Caco-2 (cell line): ENCODE data around the gene PA2G4. TPM values are rescaled to one million over a fixed set of nuclear protein-coding genes. Genes with fewer than 3 reads are reported as not detected.
A peak's percentile ranks its signal among the peaks of the same experiment; 100 is the strongest.

ENCODE experiments used
- BruUV-seq: library from RNA; stranded (reverse); fragments of 400-500 nt; replicated peaks from 2 replicates; lab custom pipeline; 2021; lab: Mats Ljungman, UMichigan
- CTCF ChIA-PET: fragments of 300-600 bp; sonication (Branson Sonifier 250); formaldehyde crosslinking; loops from one replicate; lab custom pipeline; 2022; ENCODE audit warnings: antibody characterized with exemption; lab: Charles Lee
- POLR2A ChIA-PET: fragments of 300-600 bp; sonication (Branson Sonifier 250); formaldehyde crosslinking; loops from one replicate; lab custom pipeline; 2022; ENCODE audit warnings: antibody characterized with exemption; lab: Charles Lee
- DNase-seq, 2 experiments: peaks; one replicate each; pipeline versions ENCODE4 v3.0.0 to v3.0.0-alpha.2; 2020 to 2022
- H3K27me3 ChIP-seq: replicated peaks from 2 replicates; pipeline ENCODE4 v1.6.0; 2011; ENCODE audit warnings: low read length; ENCODE audit not compliant: control insufficient read depth, insufficient read depth
- H3K36me3 ChIP-seq: 2 replicates; pipeline ENCODE4 v1.5.1; 2011; ENCODE audit warnings: low read length; ENCODE audit not compliant: control insufficient read depth, insufficient read depth
- H3K4me1 ChIP-seq: fragments of 250-450 bp; sonication (Bioruptor Pico); 2 replicates; pipeline ENCODE4 v1.5.1; 2020; ENCODE audit warnings: mild to moderate bottlenecking
- H3K4me3 ChIP-seq: 2 replicates; pipeline ENCODE4 v1.5.1; 2011; ENCODE audit warnings: low read depth, mild to moderate bottlenecking, control low read depth, low read length
- H3K9me3 ChIP-seq: fragments of 250-450 bp; sonication (Bioruptor Pico); 2 replicates; pipeline ENCODE4 v1.5.1; 2020; ENCODE audit warnings: mild to moderate bottlenecking, moderate library complexity
- H3K27ac Mint-ChIP-seq: one replicate; pipeline ENCODE4 v1.8.0; 2022; ENCODE audit warnings: mixed read lengths; ENCODE audit not compliant: unreplicated experiment
- H3K27me3 Mint-ChIP-seq: one replicate; pipeline ENCODE4 v1.8.0; 2022; ENCODE audit warnings: mixed read lengths; ENCODE audit not compliant: insufficient read depth, unreplicated experiment
- H3K36me3 Mint-ChIP-seq: one replicate; pipeline ENCODE4 v1.8.0; 2022; ENCODE audit warnings: mild to moderate bottlenecking, mixed read lengths; ENCODE audit not compliant: insufficient read depth, unreplicated experiment
- H3K4me1 Mint-ChIP-seq: one replicate; pipeline ENCODE4 v1.8.0; 2022; ENCODE audit warnings: low read depth, mixed read lengths; ENCODE audit not compliant: unreplicated experiment
- H3K4me3 Mint-ChIP-seq: one replicate; pipeline ENCODE4 v1.8.0; 2022; ENCODE audit warnings: mild to moderate bottlenecking, moderate library complexity, mixed read lengths; ENCODE audit not compliant: unreplicated experiment
- H3K9me3 Mint-ChIP-seq: one replicate; pipeline ENCODE4 v1.8.0; 2022; ENCODE audit warnings: mixed read lengths; ENCODE audit not compliant: unreplicated experiment
- intact Hi-C: fragments of 100-400 bp; cut with micrococcal nuclease; formaldehyde crosslinking; loops from one replicate; pipeline ENCODE4 v1.10.0; 2022; ENCODE audit not compliant: unreplicated experiment
- total RNA-seq: library from RNA; stranded (reverse); gene quantifications from 2 replicates; pipeline ENCODE4 v1.2.3, GENCODE V29; 2022
- TF ChIP-seq, protein P1 (sequence below), 2 experiments: fragments of 200-600 bp in 1 of 2; IDR thresholded peaks; 1 replicate in 1 of 2; 2 replicates in 1 of 2; pipeline versions ENCODE4 v1.5.1 to v1.8.0; 2011 to 2022; ENCODE audit warnings: antibody characterized with exemption in 1 of 2, control low read depth in 1 of 2, inconsistent platforms in 1 of 2, low read depth in 1 of 2, low read length in 1 of 2, mild to moderate bottlenecking in 1 of 2, moderate library complexity in 1 of 2; ENCODE audit not compliant: insufficient read depth in 1 of 2, severe bottlenecking in 1 of 2, unreplicated experiment in 1 of 2

Gene PA2G4
- total RNA-seq, 1 experiment from 2014 or later, result 178 TPM

DNA sequence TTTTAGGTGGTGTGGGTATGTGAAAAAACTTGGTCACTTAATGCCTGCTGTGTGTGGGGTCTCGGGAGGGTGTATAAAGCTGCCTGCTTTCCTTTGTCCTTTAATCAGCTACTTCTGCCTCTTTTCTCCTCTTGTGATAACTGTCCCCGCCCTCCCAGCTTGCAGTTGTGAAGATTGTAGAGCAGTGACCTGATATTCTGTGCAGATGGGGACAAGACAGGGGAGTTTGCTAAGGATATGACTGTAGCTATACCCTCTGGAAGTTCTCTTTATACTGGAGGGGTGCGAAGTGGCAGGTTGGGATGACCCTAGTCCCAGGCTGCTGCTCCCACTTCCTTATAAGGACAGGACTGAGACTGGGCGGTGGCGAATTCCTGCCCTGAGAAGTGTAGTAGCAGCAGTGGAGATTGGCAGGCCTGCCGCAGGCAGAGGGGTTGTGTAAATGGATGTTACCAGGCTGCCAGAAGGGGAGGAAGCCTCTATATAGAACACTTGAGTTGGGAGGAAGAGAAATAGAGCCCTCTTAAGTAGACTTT, 54.6 kb downstream of the PA2G4 start:
- Mint-ChIP-seq H3K36me3 (peaks cover 78% of the 10 kb centered on the region), H3K4me1 (peaks cover 33% of the 10 kb centered on the region), H3K27ac (peak overlapping the region; percentile 88), H3K27me3 (no peaks in the 10 kb centered on the region), H3K4me3 (peak overlapping the region; percentile 79), H3K9me3 (no peaks in the 10 kb centered on the region)
- Histone ChIP-seq H3K27me3 (no peaks in the 10 kb centered on the region), H3K36me3 (no peaks in the 10 kb centered on the region; the same call in none of the 2 replicates), H3K9me3 (no peaks in the 10 kb centered on the region), H3K4me1 (peaks cover 14% of the 10 kb centered on the region), H3K4me3 (peak overlapping the region; percentile 59)
- intact Hi-C loops, result loop anchor here (1.0 kb wide), 1 partner anchor 30 kb away; the partner anchor contains the start of gene SMARCC2
- TF ChIP-seq, protein P1, sequence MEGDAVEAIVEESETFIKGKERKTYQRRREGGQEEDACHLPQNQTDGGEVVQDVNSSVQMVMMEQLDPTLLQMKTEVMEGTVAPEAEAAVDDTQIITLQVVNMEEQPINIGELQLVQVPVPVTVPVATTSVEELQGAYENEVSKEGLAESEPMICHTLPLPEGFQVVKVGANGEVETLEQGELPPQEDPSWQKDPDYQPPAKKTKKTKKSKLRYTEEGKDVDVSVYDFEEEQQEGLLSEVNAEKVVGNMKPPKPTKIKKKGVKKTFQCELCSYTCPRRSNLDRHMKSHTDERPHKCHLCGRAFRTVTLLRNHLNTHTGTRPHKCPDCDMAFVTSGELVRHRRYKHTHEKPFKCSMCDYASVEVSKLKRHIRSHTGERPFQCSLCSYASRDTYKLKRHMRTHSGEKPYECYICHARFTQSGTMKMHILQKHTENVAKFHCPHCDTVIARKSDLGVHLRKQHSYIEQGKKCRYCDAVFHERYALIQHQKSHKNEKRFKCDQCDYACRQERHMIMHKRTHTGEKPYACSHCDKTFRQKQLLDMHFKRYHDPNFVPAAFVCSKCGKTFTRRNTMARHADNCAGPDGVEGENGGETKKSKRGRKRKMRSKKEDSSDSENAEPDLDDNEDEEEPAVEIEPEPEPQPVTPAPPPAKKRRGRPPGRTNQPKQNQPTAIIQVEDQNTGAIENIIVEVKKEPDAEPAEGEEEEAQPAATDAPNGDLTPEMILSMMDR (IDR thresholded peaks at IDR 0.05; ENCODE audit: insufficient read depth in 1 of 2, low read depth in 1 of 2, low read length in 1 of 2, severe bottlenecking in 1 of 2, unreplicated experiment in 1 of 2), result no peak
- CTCF ChIA-PET, result interaction anchor here (1.7 to 2.2 kb wide), 3 partner anchors 30 to 40 kb away, joined by 7 to 24 read pairs (median 14); partner anchors contain the start of genes ESYT1, SMARCC2 and ZC3H10
- POLR2A ChIA-PET, result interaction anchor here (0.8 to 2.2 kb wide), 9 partner anchors 30 to 201 kb away, joined by 3 to 27 read pairs (median 6); partner anchors contain the start of genes ESYT1, PA2G4, RNF41 and SMARCC2
- peak; percentile 75 to 83 for DNase-seq
- TSS peak; percentile 65 for BruUV-seq

DNA sequence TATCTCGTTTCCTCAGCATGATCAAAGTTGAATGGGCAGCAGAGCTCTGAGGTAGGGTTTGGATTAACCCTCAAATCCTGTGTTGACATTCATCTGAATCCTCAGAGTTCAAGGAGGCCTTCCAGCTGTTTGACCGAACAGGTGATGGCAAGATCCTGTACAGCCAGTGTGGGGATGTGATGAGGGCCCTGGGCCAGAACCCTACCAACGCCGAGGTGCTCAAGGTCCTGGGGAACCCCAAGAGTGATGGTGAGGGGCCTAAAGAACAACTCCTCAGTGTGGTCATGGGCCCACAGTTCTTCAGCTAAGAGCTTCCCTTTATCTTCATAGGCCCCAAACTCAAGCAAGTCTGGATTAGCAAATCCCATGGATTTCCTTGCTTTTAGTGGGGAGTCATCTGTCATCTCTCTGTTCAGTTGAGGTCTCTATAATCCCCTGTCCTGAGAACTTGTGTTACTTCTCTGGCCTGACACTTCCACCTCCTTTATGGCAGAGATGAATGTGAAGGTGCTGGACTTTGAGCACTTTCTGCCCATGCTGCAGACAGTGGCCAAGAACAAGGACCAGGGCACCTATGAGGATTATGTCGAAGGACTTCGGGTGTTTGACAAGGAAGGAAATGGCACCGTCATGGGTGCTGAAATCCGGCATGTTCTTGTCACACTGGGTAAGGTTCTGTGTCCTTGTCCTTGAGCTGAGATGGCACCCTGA, 55.3 kb downstream of the PA2G4 start:
- intact Hi-C loops, result loop anchor here (1.0 kb wide), 1 partner anchor 30 kb away; the partner anchor contains the start of gene SMARCC2
- Histone ChIP-seq H3K4me1 (peaks cover 14% of the 10 kb centered on the region), H3K9me3 (no peaks in the 10 kb centered on the region), H3K27me3 (no peaks in the 10 kb centered on the region), H3K4me3 (peak overlapping the region; percentile 59), H3K36me3 (no peaks in the 10 kb centered on the region; the same call in none of the 2 replicates)
- DNase-seq, result no peak
- peaks cover 32% of the 10 kb centered on the region for H3K4me1 Mint-ChIP-seq
- BruUV-seq, result no TSS peak
- peaks cover 84% of the 10 kb centered on the region for H3K36me3 Mint-ChIP-seq
- CTCF ChIA-PET, result interaction anchor here (1.7 to 2.2 kb wide), 3 partner anchors 30 to 41 kb away, joined by 7 to 24 read pairs (median 14); partner anchors contain the start of genes ESYT1, SMARCC2 and ZC3H10
- no peaks in the 10 kb centered on the region for H3K27me3 Mint-ChIP-seq
- H3K27ac Mint-ChIP-seq, result peak overlapping the region; percentile 88
- H3K9me3 Mint-ChIP-seq, result no peaks in the 10 kb centered on the region
- POLR2A ChIA-PET, result interaction anchor here (1.2 to 2.2 kb wide), 4 partner anchors 31 to 56 kb away, joined by 4 to 27 read pairs (median 8); partner anchors contain the start of genes ESYT1, PA2G4 and ZC3H10
- H3K4me3 Mint-ChIP-seq, result peak overlapping the region; percentile 79
- TF ChIP-seq, protein P1 (IDR thresholded peaks at IDR 0.05; ENCODE audit: insufficient read depth in 1 of 2, low read depth in 1 of 2, low read length in 1 of 2, severe bottlenecking in 1 of 2, unreplicated experiment in 1 of 2), result no peak

DNA sequence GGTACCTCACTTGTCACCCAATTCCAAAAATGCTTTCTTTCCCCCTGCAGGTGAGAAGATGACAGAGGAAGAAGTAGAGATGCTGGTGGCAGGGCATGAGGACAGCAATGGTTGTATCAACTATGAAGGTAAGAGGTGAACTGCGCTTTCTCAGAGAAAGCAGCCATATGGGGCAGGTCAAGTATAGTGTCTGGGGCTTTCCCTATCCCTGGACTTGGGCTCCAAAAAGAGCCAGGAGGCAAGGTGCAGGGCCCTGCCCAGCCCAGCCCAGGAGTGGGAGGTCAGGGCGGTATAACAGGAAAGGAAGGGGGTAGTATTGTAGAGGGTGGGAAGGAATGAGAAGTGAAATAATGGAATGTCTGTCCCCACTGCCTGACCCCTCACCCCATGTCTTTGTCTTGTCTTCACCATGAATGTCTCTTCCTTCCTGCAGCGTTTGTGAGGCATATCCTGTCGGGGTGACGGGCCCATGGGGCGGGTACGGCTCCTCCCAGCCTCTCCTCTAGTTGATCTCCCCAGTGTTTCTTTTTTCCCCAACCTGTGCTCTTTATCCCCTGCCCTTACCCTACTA, 55.9 kb downstream of the PA2G4 start:
- Mint-ChIP-seq H3K4me3 (peak overlapping the region; percentile 79), H3K27ac (peak overlapping the region; percentile 88), H3K4me1 (peaks cover 25% of the 10 kb centered on the region), H3K9me3 (no peaks in the 10 kb centered on the region), H3K27me3 (no peaks in the 10 kb centered on the region), H3K36me3 (peaks cover 90% of the 10 kb centered on the region)
- Histone ChIP-seq H3K36me3 (no peaks in the 10 kb centered on the region; the same call in none of the 2 replicates), H3K9me3 (no peaks in the 10 kb centered on the region), H3K4me3 (no peak overlapping the region), H3K27me3 (no peaks in the 10 kb centered on the region), H3K4me1 (peaks cover 14% of the 10 kb centered on the region)
- no peak for DNase-seq
- CTCF ChIA-PET, result no interaction called here
- intact Hi-C loops, result no loop called here
- no TSS peak for BruUV-seq
- TF ChIP-seq, protein P1 (IDR thresholded peaks at IDR 0.05; ENCODE audit: insufficient read depth in 1 of 2, low read depth in 1 of 2, low read length in 1 of 2, severe bottlenecking in 1 of 2, unreplicated experiment in 1 of 2), result no peak
- POLR2A ChIA-PET, result interaction anchor here (1.2 to 1.5 kb wide), 2 partner anchors 11 to 32 kb away, joined by 3 to 4 read pairs; partner anchors contain the start of gene ESYT1
